Esophagus squamous epithelium (tissue), 5 donors: ENCODE measurements around the gene LPAR6. TPM values are rescaled to one million over a fixed set of nuclear protein-coding genes. Genes with fewer than 3 reads are reported as not detected.

ENCODE experiments used
- DNase-seq: peaks from one replicate; lab custom pipeline; 2025; lab: John Stamatoyannopoulos, UW
- H3K27ac ChIP-seq, 4 donors: fragments of 200-600 bp; sonication (generic); one replicate each; pipeline ENCODE4 v1.5.1; 2016 to 2019; ENCODE audit warnings: mild to moderate bottlenecking in 1 of 4
- H3K27me3 ChIP-seq, 4 donors: fragments of 200-600 bp; sonication (generic); 1 replicate in 3 of 4; 2 replicates in 1 of 4; pipeline versions ENCODE4 v1.5.1 to v1.6.0; 2017 to 2021; ENCODE audit warnings: antibody characterized with exemption in 1 of 4
- H3K36me3 ChIP-seq, 3 donors: fragments of 200-600 bp; sonication (generic); one replicate each; pipeline ENCODE4 v1.5.1; 2016 to 2019
- H3K4me1 ChIP-seq, 3 donors: fragments of 200-600 bp; sonication (generic); one replicate each; pipeline ENCODE4 v1.5.1; 2017 to 2019
- H3K4me3 ChIP-seq, 4 donors: fragments of 200-600 bp; sonication (generic); 1 replicate in 3 of 4; 2 replicates in 1 of 4; pipeline ENCODE4 v1.5.1; 2016 to 2019; ENCODE audit warnings: mild to moderate bottlenecking in 2 of 4, moderate library complexity in 1 of 4
- H3K9me3 ChIP-seq, 3 donors: fragments of 200-600 bp; sonication (generic); one replicate each; pipeline ENCODE4 v1.5.1; 2016 to 2019
- POLR2A ChIP-seq, 4 donors: fragments of 450-650 bp; IDR thresholded peaks; one replicate each; pipeline ENCODE4 v1.6.1; 2017; ENCODE audit warnings: antibody characterized with exemption in 4 of 4, mild to moderate bottlenecking in 4 of 4, moderate library complexity in 3 of 4
- WGBS, 2 donors: methylation state at CpG; one replicate each; pipeline ENCODE4 v1.1.5; 2018; 5-methylcytosine and 5-hydroxymethylcytosine counted together
- intact Hi-C: fragments of 100-400 bp; cut with DNase I; formaldehyde crosslinking; loops from one replicate; pipeline ENCODE4 v1.15.0; 2022
- total RNA-seq, 4 donors: library from RNA; depleted of rRNA; stranded (reverse); fragments of >200 nt; gene quantifications; one replicate each; pipeline ENCODE4 v1.1.0, GENCODE V29; 2016
- TF ChIP-seq, protein P1 (sequence below), 6 experiments: fragments of 450-650 bp in 4 of 6; fragments of 200-600 bp in 2 of 6; sonication (generic) in 2 of 6; IDR thresholded peaks; one replicate each; pipeline ENCODE4 v1.5.1; 2016 to 2019; ENCODE audit warnings: antibody characterized with exemption in 6 of 6, mild to moderate bottlenecking in 4 of 6, moderate library complexity in 4 of 6
- donor health status: DM: yes; HTN: yes; CAD: no.

The LPAR6 gene
- total RNA-seq, 4 donors from 2014 or later, result 50.6 to 102 (median 82.2) TPM

DNA sequence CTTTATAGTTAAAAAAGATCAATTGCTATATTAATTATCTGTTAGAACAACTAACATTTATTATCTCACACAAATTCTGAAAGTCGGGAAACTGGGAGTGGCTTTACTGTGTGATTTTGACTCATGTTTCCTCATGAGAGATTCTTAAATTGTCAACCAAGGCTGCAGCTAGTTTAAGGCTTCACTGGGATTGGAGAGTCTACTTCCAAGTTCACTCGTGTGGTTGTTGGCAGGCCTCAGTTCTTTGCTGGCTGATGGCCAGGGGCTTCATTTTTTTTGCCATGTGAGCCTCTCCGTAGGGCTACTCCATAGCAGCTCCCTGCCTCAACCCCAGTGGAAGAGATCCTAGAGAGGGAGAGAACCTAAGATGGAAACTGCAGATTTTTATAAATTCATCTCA lies 24.5 kb upstream of the LPAR6 start:
- H3K4me3 ChIP-seq, result peak overlapping the region in 1 of 4 donors; percentile 30
- intact Hi-C loops, result no loop called here
- DNase-seq, result no peak
- H3K27me3 ChIP-seq, result no peaks in the 10 kb centered on the region
- TF ChIP-seq, protein P1, sequence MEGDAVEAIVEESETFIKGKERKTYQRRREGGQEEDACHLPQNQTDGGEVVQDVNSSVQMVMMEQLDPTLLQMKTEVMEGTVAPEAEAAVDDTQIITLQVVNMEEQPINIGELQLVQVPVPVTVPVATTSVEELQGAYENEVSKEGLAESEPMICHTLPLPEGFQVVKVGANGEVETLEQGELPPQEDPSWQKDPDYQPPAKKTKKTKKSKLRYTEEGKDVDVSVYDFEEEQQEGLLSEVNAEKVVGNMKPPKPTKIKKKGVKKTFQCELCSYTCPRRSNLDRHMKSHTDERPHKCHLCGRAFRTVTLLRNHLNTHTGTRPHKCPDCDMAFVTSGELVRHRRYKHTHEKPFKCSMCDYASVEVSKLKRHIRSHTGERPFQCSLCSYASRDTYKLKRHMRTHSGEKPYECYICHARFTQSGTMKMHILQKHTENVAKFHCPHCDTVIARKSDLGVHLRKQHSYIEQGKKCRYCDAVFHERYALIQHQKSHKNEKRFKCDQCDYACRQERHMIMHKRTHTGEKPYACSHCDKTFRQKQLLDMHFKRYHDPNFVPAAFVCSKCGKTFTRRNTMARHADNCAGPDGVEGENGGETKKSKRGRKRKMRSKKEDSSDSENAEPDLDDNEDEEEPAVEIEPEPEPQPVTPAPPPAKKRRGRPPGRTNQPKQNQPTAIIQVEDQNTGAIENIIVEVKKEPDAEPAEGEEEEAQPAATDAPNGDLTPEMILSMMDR (IDR thresholded peaks at IDR 0.05), result no peak
- TF ChIP-seq POLR2A (IDR thresholded peaks at IDR 0.05), result no peak
- H3K36me3 ChIP-seq, result no peaks in the 10 kb centered on the region
- H3K27ac ChIP-seq, result peak overlapping the region; percentile 74 to 87 (median 80)
- H3K9me3 ChIP-seq, result no peaks in the 10 kb centered on the region
- H3K4me1 ChIP-seq, result peaks cover 14 to 46% (median 31%) of the 10 kb centered on the region in 3 donors
- WGBS, 2 donors, result 17 to 30% methylated on average over 1 to 3 of the region's 3 CpGs

DNA sequence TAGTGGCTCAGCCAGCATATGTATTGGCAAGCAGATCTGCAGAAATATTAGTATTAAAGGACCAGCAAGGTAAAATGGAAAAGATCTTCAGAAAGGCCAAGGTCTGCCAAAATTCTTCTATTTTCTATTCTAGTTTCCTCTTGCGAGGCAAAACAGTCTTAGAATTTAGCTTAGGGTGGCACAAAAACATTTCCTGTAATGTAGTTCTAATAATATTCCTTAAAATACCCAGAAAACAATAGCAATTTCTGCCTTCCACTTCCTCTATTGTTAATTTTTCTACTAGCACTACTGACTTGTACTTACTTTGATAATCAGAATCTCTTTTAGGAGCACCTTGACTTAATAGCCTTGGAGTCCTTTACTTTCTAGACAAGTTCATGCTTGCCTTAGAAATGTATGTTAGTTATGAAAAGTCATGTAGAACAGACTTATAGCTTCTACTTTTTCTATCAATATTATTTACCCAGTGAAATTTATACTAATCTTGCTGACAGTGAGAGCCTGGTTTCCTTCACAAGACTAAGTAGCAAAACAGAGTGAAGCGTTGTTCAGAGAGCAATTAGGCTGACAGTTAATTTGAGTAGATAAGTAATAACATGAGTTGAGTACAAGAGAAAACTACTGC lies 23.9 kb upstream of the LPAR6 start:
- no peaks in the 10 kb centered on the region for H3K9me3 ChIP-seq
- peak overlapping the region; percentile 74 to 87 (median 80) for H3K27ac ChIP-seq
- no peak for TF ChIP-seq POLR2A (IDR thresholded peaks at IDR 0.05)
- TF ChIP-seq, protein P1 (IDR thresholded peaks at IDR 0.05), result no peak
- H3K4me1 ChIP-seq, result peaks cover 14 to 52% (median 35%) of the 10 kb centered on the region in 3 donors
- intact Hi-C loops, result no loop called here
- peak overlapping the region in 1 of 4 donors; percentile 30 for H3K4me3 ChIP-seq
- no peak for DNase-seq
- H3K36me3 ChIP-seq, result no peaks in the 10 kb centered on the region
- no peaks in the 10 kb centered on the region for H3K27me3 ChIP-seq
- 31 to 35% methylated on average over 2 of the region's 2 CpGs for WGBS, 2 donors

DNA sequence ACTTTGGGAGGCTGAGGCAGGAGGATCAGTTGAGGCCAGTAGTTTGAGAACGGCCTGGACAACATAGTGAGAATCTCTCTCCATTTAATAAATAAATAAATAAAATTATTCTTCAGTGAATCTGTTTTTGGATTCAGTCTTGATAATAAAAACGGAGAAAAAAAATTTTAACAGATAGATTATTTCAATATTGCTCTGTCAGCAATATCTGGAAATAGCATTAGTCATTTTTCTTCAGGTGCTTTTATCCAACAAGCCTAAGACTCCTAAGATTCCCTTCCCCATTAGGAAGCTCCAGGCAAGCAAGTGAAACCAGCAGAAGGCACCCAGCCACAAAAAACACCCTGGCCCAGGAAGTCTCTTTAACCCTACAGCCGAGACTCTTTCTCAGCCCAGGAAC lies 21.3 kb upstream of the LPAR6 start:
- Histone ChIP-seq H3K9me3 (no peaks in the 10 kb centered on the region), H3K27ac (peak overlapping the region in 2 of 4 donors; percentile 8 to 39), H3K4me3 (no peak overlapping the region), H3K27me3 (no peaks in the 10 kb centered on the region), H3K36me3 (no peaks in the 10 kb centered on the region), H3K4me1 (peaks cover 14 to 68% (median 41%) of the 10 kb centered on the region in 3 donors)
- DNase-seq, result no peak
- intact Hi-C loops, result no loop called here
- WGBS, 2 donors, result 85 to 94% methylated on average over 3 of the region's 3 CpGs
- TF ChIP-seq, protein P1 (IDR thresholded peaks at IDR 0.05), result no peak
- TF ChIP-seq POLR2A (IDR thresholded peaks at IDR 0.05), result no peak

DNA sequence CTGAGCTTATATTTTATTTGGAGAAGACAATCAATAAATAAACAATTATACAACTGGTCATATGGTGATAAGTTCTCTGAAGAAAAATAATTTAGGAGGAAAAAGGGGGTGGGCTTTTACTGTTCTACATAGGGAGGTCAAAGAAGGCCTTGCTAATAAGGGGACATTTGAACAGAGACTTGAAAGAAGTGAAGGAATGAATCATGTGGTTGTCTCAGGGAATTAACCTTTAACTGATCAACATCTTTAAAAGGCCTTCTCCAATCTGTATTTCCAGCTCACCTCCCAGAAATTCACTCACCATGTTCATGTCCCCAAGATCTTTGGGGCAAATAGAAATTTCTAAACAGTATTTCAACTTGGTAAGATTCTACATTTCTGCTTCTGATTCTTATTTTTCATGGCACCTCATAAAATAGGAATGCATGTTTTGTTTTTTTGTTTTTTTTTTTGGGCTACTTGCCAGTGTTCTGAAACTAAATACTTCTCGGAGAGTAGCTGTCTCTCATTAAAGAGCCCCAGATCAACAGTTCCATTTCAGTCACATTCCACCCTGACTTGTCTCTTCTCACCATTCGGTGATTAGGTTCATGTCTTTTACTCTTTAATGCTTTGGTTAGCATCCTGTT lies 19.2 kb upstream of the LPAR6 start:
- H3K27me3 ChIP-seq, result no peaks in the 10 kb centered on the region
- no peaks in the 10 kb centered on the region for H3K9me3 ChIP-seq
- TF ChIP-seq, protein P1 (IDR thresholded peaks at IDR 0.05), result no peak
- peak overlapping the region in 3 of 4 donors; percentile 36 to 59 (median 45) for H3K27ac ChIP-seq
- no peak overlapping the region for H3K4me3 ChIP-seq
- H3K36me3 ChIP-seq, result no peaks in the 10 kb centered on the region
- intact Hi-C loops, result no loop called here
- 49 to 53% methylated on average over 2 of the region's 2 CpGs for WGBS, 2 donors
- DNase-seq, result no peak
- peaks cover 11 to 55% (median 30%) of the 10 kb centered on the region in 3 donors for H3K4me1 ChIP-seq

DNA sequence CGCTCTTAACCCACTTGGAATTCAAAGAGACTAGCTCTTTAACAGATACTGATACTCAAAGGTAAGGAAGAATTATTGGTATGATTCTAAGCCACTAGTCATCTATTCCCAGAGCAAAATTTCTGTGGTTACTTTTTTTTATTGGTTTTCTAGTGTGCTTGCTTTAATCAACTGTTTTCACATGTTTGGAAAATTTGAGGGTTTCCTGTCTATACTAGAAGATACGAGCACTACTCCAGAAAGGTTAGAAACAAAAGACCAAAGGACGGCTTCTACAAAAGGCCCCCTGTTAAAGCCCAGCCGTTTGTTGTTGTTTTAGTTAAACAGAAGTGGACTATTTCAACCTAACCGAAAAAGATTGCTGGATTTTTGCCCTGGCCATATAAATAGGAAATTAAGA lies 18.5 kb upstream of the LPAR6 start:
- H3K4me1 ChIP-seq, result peaks cover 8 to 50% (median 24%) of the 10 kb centered on the region in 3 donors
- TF ChIP-seq, protein P1 (IDR thresholded peaks at IDR 0.05), result no peak
- TF ChIP-seq POLR2A (IDR thresholded peaks at IDR 0.05), result no peak
- H3K27ac ChIP-seq, result peak overlapping the region in 3 of 4 donors; percentile 36 to 59 (median 45)
- intact Hi-C loops, result no loop called here
- H3K4me3 ChIP-seq, result no peak overlapping the region
- 51 to 68% methylated on average over 5 of the region's 5 CpGs for WGBS, 2 donors
- H3K9me3 ChIP-seq, result no peaks in the 10 kb centered on the region
- no peaks in the 10 kb centered on the region for H3K36me3 ChIP-seq
- H3K27me3 ChIP-seq, result no peaks in the 10 kb centered on the region
- DNase-seq, result no peak
